ENCODE data around the gene BAHCC1. TPM values are rescaled to one million over a fixed set of nuclear protein-coding genes. Genes with fewer than 3 reads are reported as not detected.

The BAHCC1 gene
- total and polyA plus RNA-seq, 2 of the 4 experiments (the other 2 are of a cell fraction), result 0.36 to 7.8 TPM

- peaks cover 54% of the 10 kb centered on the region for H3K4me1 ChIP-seq (ENCODE audit: control insufficient read depth, insufficient read depth, low read length)
- H3K27me3 ChIP-seq (ENCODE audit: control insufficient read depth, insufficient read depth, low read length), result no peaks in the 10 kb centered on the region
- H3K27ac ChIP-seq (ENCODE audit: insufficient read depth, low read length), result peak overlapping the region; percentile 67
- TF ChIP-seq BHLHE40 (IDR thresholded peaks at IDR 0.05; ENCODE audit: low read depth, low read length), result peak; percentile 55; the same call in 1 of the 2 replicates
- TF ChIP-seq NFE2L2 (IDR thresholded peaks at IDR 0.05; ENCODE audit: low read depth, low read length), result no peak
- TF ChIP-seq POLR2A (IDR thresholded peaks at IDR 0.05; ENCODE audit: low read depth, low read length), result peak; percentile 68
- TF ChIP-seq MAZ (IDR thresholded peaks at IDR 0.05; ENCODE audit: borderline replicate concordance, low read depth, low read length), result peak; percentile 89
- no peak overlapping the region; the same call in 1 of the 2 replicates for H4K5ac ChIP-seq (ENCODE audit: low read depth, low read length)
- WGBS, 2 experiments (ENCODE audit: extremely low coverage in 2 of 2, insufficient read length in 1 of 2), result 2% methylated on average over 11 of the region's 32 CpGs; no CpG with 5 or more reads in 1 of the 2 experiments
- H3K79me1 ChIP-seq (ENCODE audit: low read depth in 1 of 2, low read length in 2 of 2), result peaks cover 29 to 78% of the 10 kb centered on the region in 2 experiments
- peak overlapping the region; percentile 83 for H3K14ac ChIP-seq (replicated peaks; ENCODE audit: low read depth, low read length)
- CTCF ChIA-PET, result no interaction called here
- no peaks in the 10 kb centered on the region for H3K36me3 ChIP-seq (ENCODE audit: control insufficient read depth, insufficient read depth, low read length)
- no peak overlapping the region; the same call in 1 of the 2 replicates for H3K18ac ChIP-seq (ENCODE audit: low read depth, low read length)
- peak overlapping the region; percentile 98 for H3K4ac ChIP-seq (ENCODE audit: low read depth, low read length)
- no peak overlapping the region for H3K23ac ChIP-seq (ENCODE audit: low read depth, low read length)
- H2AK9ac ChIP-seq (replicated peaks; ENCODE audit: low read depth, low read length, poor library complexity), result peak overlapping the region; percentile 87
- peak; percentile 72 for ATAC-seq (ENCODE audit: low read depth)
- peak overlapping the region; percentile 20; the same call in 1 of the 2 replicates for H3K56ac ChIP-seq (ENCODE audit: extremely low read depth, insufficient read depth, low read length)
- peak overlapping the region; percentile 45; the same call in 1 of the 2 replicates for H3K9ac ChIP-seq (ENCODE audit: low read depth, low read length)
- in situ Hi-C loops (cut with MboI; ENCODE audit: low sequenced_read_pairs), result no loop called here
- DNase-seq, result peak; percentile 91
- H4K20me1 ChIP-seq (ENCODE audit: insufficient read depth, low read length), result peaks cover 11% of the 10 kb centered on the region
- peak overlapping the region; percentile 66 for H2BK5ac ChIP-seq (ENCODE audit: low read depth, low read length, poor library complexity, severe bottlenecking)
- peak overlapping the region; percentile 40 to 96; a peak in 2 of 4 replicates for H4K8ac ChIP-seq (ENCODE audit: low read depth in 2 of 2, low read length in 2 of 2)
- H2BK20ac ChIP-seq (ENCODE audit: low read depth, low read length), result no peak overlapping the region
- H4K91ac ChIP-seq (ENCODE audit: insufficient read depth, low read depth, low read length), result peak overlapping the region; percentile 98
- BruUV-seq (replicated peaks), result no TSS peak
- intact Hi-C loops (cut with micrococcal nuclease), result no loop called here
- POLR2A ChIA-PET (ENCODE audit: unreplicated experiment), result interaction anchor here (0.6 kb wide), 2 partner anchors 25 to 110 kb away, joined by 3 read pairs; no protein-coding TSS in a partner anchor
- no peak overlapping the region; the same call in 2 of the 3 replicates for H2BK15ac ChIP-seq (ENCODE audit: low read depth, low read length)
- H3K4me3 ChIP-seq (ENCODE audit: insufficient read depth, low read depth, low read length), result no peak overlapping the region
- peak overlapping the region; percentile 98 for H2AK5ac ChIP-seq (ENCODE audit: low read depth, low read length)
- peak overlapping the region; percentile 77 for H2AFZ ChIP-seq (replicated peaks; ENCODE audit: low read length, poor library complexity)
- H3K9me1 ChIP-seq (ENCODE audit: insufficient read depth, low read length), result peaks cover 29% of the 10 kb centered on the region
- H3K4me2 ChIP-seq (ENCODE audit: low read depth, low read length), result peak overlapping the region; percentile 40
- dilution Hi-C loops (cut with HindIII; ENCODE audit: low sequenced_read_pairs, unreplicated experiment), result no loop called here
- peak overlapping the region; percentile 90 for H2BK120ac ChIP-seq (ENCODE audit: low read depth, low read length)
- no peaks in the 10 kb centered on the region for H3K9me3 ChIP-seq (ENCODE audit: control insufficient read depth, insufficient read depth, low read length)
These were observed 24.1 kb downstream of the BAHCC1 start for GRCh38 chr17:81419319-81419885.
